ENCODE data around the gene CPXM1.
"Not testable (repeated sequence)": the region's sequence is repeated elsewhere in the genome, so short reads cannot be mapped to it uniquely, and the experiment has no call there.

Gene CPXM1

GRCh38 chr20:2834401-2835110 is 34.1 kb upstream of the CPXM1 start:
- H3K36me3 Mint-ChIP-seq (ENCODE audit: low read depth), result peaks cover 25% of the 10 kb centered on the region
- ATAC-seq (no peak), DNase-seq (no peak)
- H3K27me3 Mint-ChIP-seq, result no peaks in the 10 kb centered on the region
- H3K27ac Mint-ChIP-seq, result no peak overlapping the region
- peaks cover 28% of the 10 kb centered on the region for H3K4me1 Mint-ChIP-seq
- H3K9me3 Mint-ChIP-seq, result no peaks in the 10 kb centered on the region
- no peak overlapping the region for H3K4me3 Mint-ChIP-seq

DNA sequence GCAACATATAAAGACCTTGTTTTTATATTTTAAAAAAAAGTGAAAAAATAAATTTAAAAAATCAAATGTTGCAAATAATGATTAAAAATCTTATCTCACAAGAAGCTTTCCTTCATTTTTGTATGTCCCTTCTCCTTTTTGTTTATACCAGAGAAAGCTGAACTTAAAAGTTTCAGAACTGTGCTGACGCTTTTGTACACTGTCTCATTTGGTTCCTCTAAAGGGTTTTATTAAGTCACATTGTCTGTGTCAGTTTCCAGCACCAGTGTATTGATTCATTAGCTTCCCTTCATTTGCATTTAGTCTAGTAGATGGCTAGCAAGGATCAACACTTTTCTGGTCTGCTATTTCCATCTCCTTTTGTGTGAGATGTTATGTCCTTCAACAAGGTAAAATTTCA is 33.3 kb upstream of the CPXM1 start:
- Mint-ChIP-seq H3K27ac (no peak overlapping the region), H3K36me3 (ENCODE audit: low read depth) (peaks cover 20% of the 10 kb centered on the region), H3K4me1 (peaks cover 22% of the 10 kb centered on the region), H3K27me3 (peaks cover 1% of the 10 kb centered on the region), H3K4me3 (no peak overlapping the region), H3K9me3 (no peaks in the 10 kb centered on the region)
- ATAC-seq, result no peak
- DNase-seq, result no peak

DNA sequence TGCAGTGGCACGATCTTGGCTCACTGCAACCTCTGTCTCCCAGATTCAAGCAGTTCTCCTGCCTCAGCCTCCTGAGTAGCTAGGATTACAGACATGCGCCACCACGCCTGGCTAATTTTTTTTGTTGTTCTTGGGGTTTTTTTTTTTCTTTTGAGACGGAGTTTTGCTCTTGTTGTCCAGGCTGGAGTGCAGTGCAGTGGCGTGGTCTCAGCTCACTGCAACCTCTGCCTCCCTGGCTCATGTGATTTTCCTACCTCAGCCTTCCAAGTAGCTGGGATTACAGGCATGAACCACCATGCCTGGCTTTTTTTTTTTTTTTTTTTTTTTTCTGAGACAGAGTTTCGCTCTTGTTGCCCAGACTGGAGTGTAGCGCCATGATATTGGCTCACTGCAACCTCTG is 30.8 kb upstream of the CPXM1 start:
- not testable (repeated sequence) for H3K4me3 Mint-ChIP-seq; DNase-seq; H3K9me3 Mint-ChIP-seq; H3K27ac Mint-ChIP-seq; H3K36me3 Mint-ChIP-seq (ENCODE audit: low read depth); ATAC-seq
- peaks cover 12% of the 10 kb centered on the region for H3K27me3 Mint-ChIP-seq
- H3K4me1 Mint-ChIP-seq, result peaks cover 18% of the 10 kb centered on the region

GRCh38 chr20:2829376-2829775 is 28.9 kb upstream of the CPXM1 start:
- Mint-ChIP-seq H3K9me3 (no peaks in the 10 kb centered on the region), H3K4me3 (no peak overlapping the region), H3K27ac (no peak overlapping the region), H3K36me3 (ENCODE audit: low read depth) (no peaks in the 10 kb centered on the region), H3K27me3 (peaks cover 12% of the 10 kb centered on the region), H3K4me1 (peaks cover 24% of the 10 kb centered on the region)
- ATAC-seq (no peak), DNase-seq (no peak)

GRCh38 chr20:2826655-2827054 is 26.2 kb upstream of the CPXM1 start:
- no peaks in the 10 kb centered on the region for H3K36me3 Mint-ChIP-seq (ENCODE audit: low read depth)
- H3K27me3 Mint-ChIP-seq, result peaks cover 14% of the 10 kb centered on the region
- DNase-seq (no peak), ATAC-seq (no peak)
- no peak overlapping the region for H3K4me3 Mint-ChIP-seq
- H3K27ac Mint-ChIP-seq, result no peak overlapping the region
- H3K9me3 Mint-ChIP-seq, result no peaks in the 10 kb centered on the region
- peaks cover 22% of the 10 kb centered on the region for H3K4me1 Mint-ChIP-seq

- no peak overlapping the region for H3K4me3 Mint-ChIP-seq
- no peaks in the 10 kb centered on the region for H3K9me3 Mint-ChIP-seq
- no peaks in the 10 kb centered on the region for H3K36me3 Mint-ChIP-seq (ENCODE audit: low read depth)
- peaks cover 16% of the 10 kb centered on the region for H3K27me3 Mint-ChIP-seq
- ATAC-seq, result no peak
- no peak overlapping the region for H3K27ac Mint-ChIP-seq
- H3K4me1 Mint-ChIP-seq, result peaks cover 22% of the 10 kb centered on the region
- DNase-seq, result no peak
Observed at GRCh38 chr20:2825761-2826160, 25.3 kb upstream of the CPXM1 start.

GRCh38 chr20:2822073-2822472 is 21.6 kb upstream of the CPXM1 start:
- DNase-seq, result peak; percentile 37

DNA sequence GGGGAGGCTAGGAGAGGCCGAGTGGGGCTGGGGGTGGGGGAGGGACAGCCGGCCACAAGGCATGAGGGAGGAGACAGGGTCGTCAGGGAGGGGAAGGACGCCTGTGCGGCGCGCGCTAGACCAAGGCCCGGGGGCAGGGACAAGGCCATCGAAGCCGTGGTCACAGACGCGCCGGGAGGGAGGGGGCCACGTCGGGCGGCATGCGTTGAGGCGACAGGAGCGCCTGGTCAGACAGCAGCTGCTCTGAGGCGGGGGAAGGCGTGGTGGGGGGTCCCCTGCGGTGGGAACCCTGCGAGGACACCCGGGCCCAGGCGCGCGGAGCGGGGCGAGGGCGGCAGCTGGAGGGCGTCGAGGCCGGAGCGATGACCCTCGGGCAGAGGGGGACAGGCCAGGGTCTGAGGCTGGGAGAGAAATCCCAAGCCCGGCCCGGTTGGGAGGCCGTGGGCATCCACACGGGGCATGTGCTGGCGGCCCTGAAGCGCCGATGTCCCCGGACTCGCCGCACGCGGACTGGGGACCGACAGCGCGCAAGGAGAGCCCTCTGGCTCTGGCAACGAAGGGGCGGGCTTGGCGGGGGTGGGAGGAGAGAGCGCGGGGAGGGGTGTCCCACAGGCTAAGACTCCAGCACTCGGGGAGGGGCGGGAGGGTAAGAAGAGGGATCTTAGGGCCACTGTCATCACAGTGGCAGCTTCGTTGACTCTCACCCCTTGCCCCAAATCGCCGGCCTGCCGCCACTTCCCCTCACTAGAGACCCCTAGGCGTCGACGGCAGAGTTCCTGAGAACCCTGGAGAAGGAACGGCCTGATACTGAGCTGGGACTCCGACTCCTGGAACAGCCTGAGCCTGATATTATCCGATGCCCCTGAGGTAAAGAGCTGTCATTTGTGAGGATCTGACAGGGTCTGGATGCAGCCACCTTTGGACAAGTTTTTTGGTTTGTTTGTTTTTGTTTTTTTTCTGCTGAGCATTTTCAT is 20.8 kb upstream of the CPXM1 start:
- H3K36me3 Mint-ChIP-seq (ENCODE audit: low read depth), result no peaks in the 10 kb centered on the region
- peaks cover 20% of the 10 kb centered on the region for H3K4me1 Mint-ChIP-seq
- no peak overlapping the region for H3K4me3 Mint-ChIP-seq
- no peak overlapping the region for H3K27ac Mint-ChIP-seq
- DNase-seq (no peak), ATAC-seq (no peak)
- no peaks in the 10 kb centered on the region for H3K9me3 Mint-ChIP-seq
- H3K27me3 Mint-ChIP-seq, result peaks cover 23% of the 10 kb centered on the region

More at GRCh38 chr20:2822073-2822472, 21.6 kb upstream of the CPXM1 start:
- Mint-ChIP-seq H3K4me3 (no peak overlapping the region), H3K9me3 (no peaks in the 10 kb centered on the region), H3K27me3 (peaks cover 23% of the 10 kb centered on the region), H3K4me1 (peaks cover 28% of the 10 kb centered on the region), H3K27ac (no peak overlapping the region), H3K36me3 (ENCODE audit: low read depth) (no peaks in the 10 kb centered on the region)
- peak; percentile 76 for ATAC-seq

DNA sequence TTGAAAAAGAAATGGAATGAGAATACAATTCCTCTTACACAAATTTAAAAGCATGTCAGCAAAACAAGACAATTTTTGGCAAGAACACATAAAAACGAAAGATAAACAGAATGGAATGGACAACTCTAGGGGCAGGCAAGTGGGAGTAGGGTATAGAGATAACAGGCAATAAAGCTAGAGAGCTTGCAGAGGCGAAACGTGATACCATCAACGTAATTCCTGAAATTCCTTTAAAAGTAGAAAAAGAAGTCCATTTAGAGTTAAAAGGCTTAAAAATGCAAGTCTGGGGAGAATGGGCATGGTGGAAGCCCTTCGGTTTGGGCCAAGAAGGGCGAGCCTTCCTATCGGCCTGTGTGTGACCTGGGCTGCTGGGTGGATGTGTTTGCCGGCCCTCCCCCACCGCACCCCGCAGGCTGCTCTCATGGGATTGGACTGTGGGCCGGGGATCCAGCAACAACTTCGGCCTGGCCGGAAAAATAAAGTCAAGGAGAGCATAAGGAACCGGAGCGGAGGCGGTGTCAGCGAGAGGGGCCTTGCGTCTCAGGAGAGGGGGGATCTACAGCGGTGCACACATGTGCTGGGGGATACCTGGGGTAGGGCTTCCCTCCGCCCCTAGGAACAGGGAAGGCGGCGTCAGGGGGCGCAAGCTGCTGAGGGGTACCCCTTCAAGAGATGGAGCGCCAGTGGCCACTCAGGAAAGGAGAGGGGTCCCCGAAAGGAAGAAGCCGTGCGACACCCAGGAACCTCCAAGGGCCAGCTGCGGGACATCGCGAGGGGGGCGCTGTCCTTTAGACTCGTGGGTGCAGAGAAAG is 19.9 kb upstream of the CPXM1 start:
- Mint-ChIP-seq H3K27ac (no peak overlapping the region), H3K27me3 (peaks cover 23% of the 10 kb centered on the region), H3K4me1 (peaks cover 14% of the 10 kb centered on the region), H3K9me3 (no peaks in the 10 kb centered on the region), H3K36me3 (ENCODE audit: low read depth) (no peaks in the 10 kb centered on the region), H3K4me3 (no peak overlapping the region)
- no peak for ATAC-seq
- DNase-seq, result no peak

GRCh38 chr20:2817891-2818595 is 17.6 kb upstream of the CPXM1 start:
- H3K27me3 Mint-ChIP-seq, result peaks cover 28% of the 10 kb centered on the region
- ATAC-seq (no peak), DNase-seq (no peak)
- no peak overlapping the region for H3K27ac Mint-ChIP-seq
- H3K4me1 Mint-ChIP-seq, result peaks cover 14% of the 10 kb centered on the region
- no peak overlapping the region for H3K4me3 Mint-ChIP-seq
- no peaks in the 10 kb centered on the region for H3K36me3 Mint-ChIP-seq (ENCODE audit: low read depth)
- H3K9me3 Mint-ChIP-seq, result no peaks in the 10 kb centered on the region

- Mint-ChIP-seq H3K36me3 (ENCODE audit: low read depth) (no peaks in the 10 kb centered on the region), H3K9me3 (peaks cover 4% of the 10 kb centered on the region), H3K4me1 (peaks cover 14% of the 10 kb centered on the region), H3K4me3 (no peak overlapping the region), H3K27ac (peak overlapping the region; percentile 41), H3K27me3 (peaks cover 31% of the 10 kb centered on the region)
- DNase-seq (no peak), ATAC-seq (no peak)
Observed at GRCh38 chr20:2817341-2817726, 16.9 kb upstream of the CPXM1 start.

GRCh38 chr20:2816583-2817340 is 16.3 kb upstream of the CPXM1 start:
- ATAC-seq (no peak), DNase-seq (no peak)
- H3K4me1 Mint-ChIP-seq, result peaks cover 10% of the 10 kb centered on the region
- peaks cover 6% of the 10 kb centered on the region for H3K9me3 Mint-ChIP-seq
- no peaks in the 10 kb centered on the region for H3K36me3 Mint-ChIP-seq (ENCODE audit: low read depth)
- no peak overlapping the region for H3K4me3 Mint-ChIP-seq
- H3K27ac Mint-ChIP-seq, result no peak overlapping the region
- peaks cover 36% of the 10 kb centered on the region for H3K27me3 Mint-ChIP-seq

- Mint-ChIP-seq H3K36me3 (ENCODE audit: low read depth) (no peaks in the 10 kb centered on the region), H3K9me3 (peaks cover 9% of the 10 kb centered on the region), H3K27me3 (peaks cover 35% of the 10 kb centered on the region), H3K27ac (no peak within 1 kb of the TSS), H3K4me3 (no peak within 1 kb of the TSS), H3K4me1 (peaks cover 6% of the 10 kb centered on the region)
- DNase-seq, result no peak
- no peak for ATAC-seq
Observed at GRCh38 chr20:2816030-2816582, 15.7 kb upstream of the CPXM1 start, which contains the start of gene TMEM239. Gene TMEM239 (plus strand): TSS chr20:2816364. CDS start chr20:2816555, 191 bp downstream.
